ENCODE measurements around the gene OTUD4. TPM values are rescaled to one million over a fixed set of nuclear protein-coding genes. Genes with fewer than 3 reads are reported as not detected.
"Not testable (repeated sequence)": the region's sequence is repeated elsewhere in the genome, so short reads cannot be mapped to it uniquely, and the experiment has no call there.

The OTUD4 gene, protein sequence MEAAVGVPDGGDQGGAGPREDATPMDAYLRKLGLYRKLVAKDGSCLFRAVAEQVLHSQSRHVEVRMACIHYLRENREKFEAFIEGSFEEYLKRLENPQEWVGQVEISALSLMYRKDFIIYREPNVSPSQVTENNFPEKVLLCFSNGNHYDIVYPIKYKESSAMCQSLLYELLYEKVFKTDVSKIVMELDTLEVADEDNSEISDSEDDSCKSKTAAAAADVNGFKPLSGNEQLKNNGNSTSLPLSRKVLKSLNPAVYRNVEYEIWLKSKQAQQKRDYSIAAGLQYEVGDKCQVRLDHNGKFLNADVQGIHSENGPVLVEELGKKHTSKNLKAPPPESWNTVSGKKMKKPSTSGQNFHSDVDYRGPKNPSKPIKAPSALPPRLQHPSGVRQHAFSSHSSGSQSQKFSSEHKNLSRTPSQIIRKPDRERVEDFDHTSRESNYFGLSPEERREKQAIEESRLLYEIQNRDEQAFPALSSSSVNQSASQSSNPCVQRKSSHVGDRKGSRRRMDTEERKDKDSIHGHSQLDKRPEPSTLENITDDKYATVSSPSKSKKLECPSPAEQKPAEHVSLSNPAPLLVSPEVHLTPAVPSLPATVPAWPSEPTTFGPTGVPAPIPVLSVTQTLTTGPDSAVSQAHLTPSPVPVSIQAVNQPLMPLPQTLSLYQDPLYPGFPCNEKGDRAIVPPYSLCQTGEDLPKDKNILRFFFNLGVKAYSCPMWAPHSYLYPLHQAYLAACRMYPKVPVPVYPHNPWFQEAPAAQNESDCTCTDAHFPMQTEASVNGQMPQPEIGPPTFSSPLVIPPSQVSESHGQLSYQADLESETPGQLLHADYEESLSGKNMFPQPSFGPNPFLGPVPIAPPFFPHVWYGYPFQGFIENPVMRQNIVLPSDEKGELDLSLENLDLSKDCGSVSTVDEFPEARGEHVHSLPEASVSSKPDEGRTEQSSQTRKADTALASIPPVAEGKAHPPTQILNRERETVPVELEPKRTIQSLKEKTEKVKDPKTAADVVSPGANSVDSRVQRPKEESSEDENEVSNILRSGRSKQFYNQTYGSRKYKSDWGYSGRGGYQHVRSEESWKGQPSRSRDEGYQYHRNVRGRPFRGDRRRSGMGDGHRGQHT
- 16.9 TPM for polyA plus RNA-seq (2013, experiment 1 of 2; ENCODE audit: insufficient read length)
- polyA plus RNA-seq (2013, experiment 2 of 2; ENCODE audit: insufficient read length): 19.5 TPM

DNA sequence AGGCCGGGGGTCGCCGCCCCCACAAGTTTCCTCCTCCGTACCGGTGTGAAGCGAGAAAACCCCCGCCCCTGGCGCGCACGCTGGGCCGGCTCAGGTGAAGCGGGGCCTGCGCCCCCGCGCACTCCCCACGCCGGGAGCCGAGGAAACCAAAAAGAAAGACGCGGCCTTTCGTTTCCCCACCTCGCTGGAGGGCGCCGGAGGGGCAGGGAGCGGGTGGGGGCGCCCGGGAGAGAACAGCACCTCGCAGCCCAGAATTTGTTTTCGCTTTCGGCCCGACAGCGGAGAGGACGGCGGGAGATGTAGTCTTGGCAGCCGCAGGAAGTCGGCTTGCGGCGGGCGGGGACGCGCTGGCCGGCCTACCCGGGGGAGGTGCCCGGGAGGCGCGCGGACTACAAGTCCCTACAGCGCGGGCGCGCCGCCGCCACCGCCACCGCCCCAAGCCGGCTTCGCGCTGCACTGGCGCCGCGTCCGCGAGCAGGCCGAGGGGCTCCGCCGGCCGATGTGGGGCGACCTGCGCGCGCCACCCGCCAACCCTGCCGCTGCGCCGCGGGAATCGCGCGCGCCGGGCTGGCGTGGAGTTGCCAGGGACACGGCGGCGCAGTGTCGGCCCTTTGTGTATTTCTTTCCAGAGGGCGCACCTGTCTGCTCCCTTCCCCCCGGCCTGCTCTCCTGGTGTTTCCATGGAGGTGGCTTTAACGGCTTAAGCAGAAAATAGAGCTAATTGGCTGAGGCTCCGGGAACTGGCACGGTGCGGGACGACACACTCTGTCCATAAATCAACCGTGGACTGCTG is at the start of gene OTUD4:
OTUD4 (minus strand) TSS at position 292 of the 793 bp plus-strand sequence. CDS start 616 bp downstream, outside the sequence.
- peak; percentile 96 for DNase-seq

DNA sequence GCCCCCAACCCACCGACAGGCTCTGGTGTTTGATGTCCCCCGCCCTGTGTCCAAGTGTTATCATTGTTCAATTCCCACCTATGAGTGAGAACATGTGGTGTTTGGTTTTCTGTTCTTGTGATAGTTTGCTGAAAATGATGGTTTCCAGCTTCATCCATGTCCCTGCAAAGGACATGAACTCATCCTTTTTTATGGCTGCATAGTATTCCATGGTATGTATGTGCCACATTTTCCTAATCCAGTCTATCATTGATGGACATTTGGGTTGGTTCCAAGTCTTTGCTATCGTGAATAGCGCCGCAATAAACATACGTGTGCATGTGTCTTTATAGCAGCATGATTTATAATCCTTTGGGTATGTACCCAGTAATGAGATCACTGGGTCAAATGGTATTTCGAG is 42.8 kb upstream of the OTUD4 start:
- DNase-seq: not testable (repeated sequence)

DNA sequence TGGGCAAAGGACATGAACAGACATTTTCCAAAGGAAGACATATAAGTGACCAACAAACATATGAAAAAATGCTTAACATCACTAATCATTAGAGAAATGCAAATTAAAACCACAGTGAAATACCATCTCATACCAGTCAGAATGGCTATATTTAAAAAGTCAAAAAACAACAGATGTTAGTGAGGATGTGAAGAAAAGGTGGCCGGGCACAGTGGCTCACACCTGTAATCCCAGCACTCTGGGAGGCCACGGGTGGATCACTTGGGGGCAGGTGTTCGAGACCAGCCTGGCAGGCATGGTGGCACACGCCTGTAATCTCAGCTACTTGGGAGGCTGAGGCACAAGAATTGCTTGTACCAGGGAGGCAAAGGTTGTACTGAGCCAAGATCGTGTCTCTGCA is 41.1 kb upstream of the OTUD4 start:
- not testable (repeated sequence) for DNase-seq

DNA sequence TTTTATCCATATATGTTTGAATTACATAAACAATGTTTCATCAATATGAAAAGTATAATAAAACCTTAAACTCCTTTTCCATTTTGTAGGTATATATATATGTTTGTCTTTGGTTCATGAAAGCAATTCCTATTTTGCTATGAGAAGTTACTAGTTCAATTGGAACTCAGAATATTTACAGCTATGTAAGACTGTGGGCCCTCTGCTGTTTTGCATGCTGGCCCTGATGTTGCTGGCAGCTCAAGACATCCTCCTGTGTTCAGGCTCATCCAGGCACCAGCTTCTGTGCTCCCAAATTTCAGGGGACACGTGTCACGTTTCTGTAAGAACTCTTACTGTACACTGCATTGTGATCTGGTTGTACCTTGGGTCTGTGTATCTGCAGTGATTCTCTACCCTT is 38.7 kb upstream of the OTUD4 start:
- no peak for DNase-seq

- DNase-seq: no peak
These were observed 37.9 kb upstream of the OTUD4 start for GRCh38 chr4:145218251-145218650.

GRCh38 chr4:145217349-145217748 is 37.0 kb upstream of the OTUD4 start:
- DNase-seq: no peak

GRCh38 chr4:145216535-145216934 is 36.1 kb upstream of the OTUD4 start:
- peak; percentile 56 for DNase-seq

GRCh38 chr4:145213245-145213644 is 32.9 kb upstream of the OTUD4 start:
- no peak for DNase-seq

DNA sequence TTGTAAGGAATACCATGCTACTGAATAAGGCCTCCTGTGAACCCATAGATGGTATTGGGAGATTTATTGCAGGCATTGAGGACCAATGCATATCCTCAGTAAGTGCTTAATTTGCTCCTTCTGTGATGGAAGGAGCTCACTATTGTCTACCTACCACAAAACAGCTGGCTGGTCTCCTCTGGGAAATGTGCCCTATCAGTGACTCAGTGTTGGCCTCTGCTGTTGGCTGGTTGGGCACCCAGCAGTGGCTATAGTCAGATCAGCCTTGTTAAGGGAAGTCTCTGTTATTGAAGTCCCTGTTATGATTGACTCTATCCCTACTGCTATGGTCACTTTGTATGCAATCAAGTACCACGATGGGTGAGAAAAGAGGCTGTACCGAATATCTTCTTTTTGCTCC is 27.5 kb upstream of the OTUD4 start:
- no peak for DNase-seq

GRCh38 chr4:145203410-145203809 is 23.0 kb upstream of the OTUD4 start:
- DNase-seq: no peak

GRCh38 chr4:145200366-145200765 is 20.0 kb upstream of the OTUD4 start:
- DNase-seq: no peak

GRCh38 chr4:145199051-145199716 is 18.8 kb upstream of the OTUD4 start:
- no peak for DNase-seq

DNA sequence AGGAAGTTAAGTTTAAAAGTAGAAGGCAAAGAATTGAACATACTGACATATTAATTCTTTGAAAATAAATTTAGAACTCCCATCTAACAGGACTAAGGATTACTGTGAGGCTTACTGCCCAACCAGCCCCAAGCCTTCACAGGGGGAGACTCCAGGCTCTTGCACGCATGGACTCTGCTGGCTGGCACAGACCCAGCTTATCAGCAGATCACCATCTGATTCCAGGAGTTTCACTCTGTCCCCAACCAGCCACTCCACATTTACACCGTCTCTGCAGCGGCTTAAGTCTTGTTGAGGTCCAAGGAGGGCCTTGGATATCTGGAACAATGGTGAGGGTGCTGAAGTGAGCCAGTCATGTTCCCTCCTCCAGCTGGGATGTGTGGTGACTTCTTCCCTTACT is 16.4 kb upstream of the OTUD4 start:
- DNase-seq: no peak

GRCh38 chr4:145195167-145195952 is 15.0 kb upstream of the OTUD4 start:
- no peak for DNase-seq

DNA sequence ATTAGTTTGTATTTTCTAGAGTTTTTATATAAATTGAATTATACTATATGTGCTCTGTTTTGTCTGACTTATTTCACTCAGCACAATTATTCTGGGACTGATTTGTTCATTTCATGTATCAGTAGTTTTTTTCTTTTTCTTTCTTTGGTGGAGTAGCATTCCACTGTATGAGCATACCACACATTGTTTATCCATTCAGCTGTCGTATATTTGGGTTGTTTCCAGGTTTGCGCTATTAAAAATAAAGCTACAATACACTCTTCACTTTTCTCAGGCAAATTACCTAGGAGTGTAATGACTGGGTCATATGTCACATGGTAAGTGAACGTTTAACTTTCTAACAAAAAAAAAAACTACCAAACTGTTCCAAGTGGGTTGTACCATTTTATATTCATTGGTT is 9.6 kb upstream of the OTUD4 start:
- peak; percentile 30 for DNase-seq

DNA sequence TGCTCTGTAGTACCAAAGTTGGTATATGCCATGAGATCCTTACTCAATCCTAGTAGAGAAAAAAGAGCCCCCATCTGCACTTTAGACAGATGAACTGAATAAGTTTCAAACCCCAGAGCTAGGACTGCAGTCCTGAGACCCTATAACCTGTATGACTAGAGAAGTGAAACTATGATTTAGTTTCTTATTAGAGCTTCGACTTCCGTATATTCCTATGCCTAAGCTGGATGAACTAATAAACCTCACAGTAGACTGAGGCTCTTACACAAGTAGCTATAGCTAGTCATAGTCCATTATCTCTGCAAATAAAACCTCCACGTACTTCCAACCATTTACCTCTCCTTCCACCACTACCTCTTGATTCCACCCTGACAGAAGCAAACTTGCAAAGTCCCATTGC is 6.3 kb upstream of the OTUD4 start:
- no peak for DNase-seq

- DNase-seq: no peak
These were observed 3.2 kb upstream of the OTUD4 start for GRCh38 chr4:145183581-145183980.

DNA sequence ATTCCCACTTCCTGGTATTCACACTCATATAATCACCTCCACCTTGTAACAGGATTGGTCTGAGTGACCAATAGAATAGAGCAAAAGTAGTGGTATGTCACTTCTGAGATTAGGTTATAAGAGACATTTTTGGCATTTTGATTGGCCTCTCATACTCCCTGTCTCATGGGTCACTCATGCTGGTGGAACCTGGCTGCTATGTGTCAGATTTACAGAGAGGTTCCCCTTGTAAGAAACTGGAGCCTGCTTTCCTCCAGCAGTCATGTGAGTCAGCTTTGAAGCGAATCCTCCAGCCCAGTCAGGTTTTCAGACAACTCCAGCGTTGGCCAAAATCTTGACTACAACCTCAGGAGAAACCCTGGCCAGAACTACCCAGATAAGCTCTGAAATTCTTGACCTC is 2.6 kb upstream of the OTUD4 start:
- no peak for DNase-seq

DNA sequence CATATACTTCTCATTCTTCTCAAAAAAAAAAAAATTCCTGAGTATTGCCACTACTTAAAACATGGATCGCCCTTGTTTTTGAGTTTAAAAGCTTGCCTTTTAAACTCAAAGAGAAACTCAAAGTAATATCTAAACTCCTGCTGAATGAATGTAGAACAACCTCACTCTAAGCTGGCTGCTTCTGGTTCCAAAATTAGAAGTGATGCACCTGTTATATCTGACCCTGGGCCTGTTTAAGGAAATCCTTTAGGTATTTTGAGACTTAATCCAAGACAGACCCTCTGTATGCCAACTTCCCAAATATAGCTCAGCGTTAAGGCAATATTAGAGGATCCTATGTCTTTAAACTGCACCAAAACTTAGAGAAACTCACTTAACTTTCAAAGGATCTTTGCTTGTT is 1.8 kb upstream of the OTUD4 start:
- DNase-seq: no peak

- DNase-seq: no peak
These were observed 707 bp upstream of the OTUD4 start for GRCh38 chr4:145181091-145181501.

DNA sequence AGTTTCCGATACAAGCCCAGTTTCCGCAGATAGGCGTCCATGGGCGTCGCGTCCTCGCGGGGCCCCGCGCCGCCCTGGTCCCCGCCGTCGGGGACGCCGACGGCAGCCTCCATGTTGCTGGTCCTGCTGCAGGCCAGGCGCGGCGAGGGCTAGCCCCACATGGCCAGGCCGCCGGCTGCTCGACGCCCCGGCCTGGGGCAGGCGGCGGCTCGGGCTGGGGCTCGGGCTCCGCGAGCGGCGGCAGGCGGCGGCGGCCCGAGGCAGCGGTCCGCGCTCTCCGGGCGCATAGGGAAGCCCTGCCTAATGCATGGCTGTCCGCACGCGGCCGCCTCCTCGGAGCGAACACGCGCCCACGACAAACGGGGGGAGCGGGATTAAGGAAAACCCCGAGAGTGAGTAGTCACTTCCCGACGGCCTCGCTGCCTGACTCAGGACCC is 510 bp downstream of the OTUD4 start:
- DNase-seq: peak; percentile 49
